ENCODE results near the gene LUC7L2. TPM values are rescaled to one million over a fixed set of nuclear protein-coding genes. Genes with fewer than 3 reads are reported as not detected.

Gene LUC7L2
- total RNA-seq, 3 donors from 2014 or later: 77.3 to 108 (median 89.8) TPM

GRCh38 chr7:139339025-139339424, 20.7 kb upstream of the LUC7L2 start:
- intact Hi-C loops (cut with DNase I; ENCODE audit: low total_unique reads): no loop called here
- H3K36me3 ChIP-seq: no peaks in the 10 kb centered on the region
- H3K9me3 ChIP-seq: no peaks in the 10 kb centered on the region
- TF ChIP-seq CTCF (IDR thresholded peaks at IDR 0.05) (no peak), POLR2AphosphoS5 (IDR thresholded peaks at IDR 0.05) (no peak), POLR2A (IDR thresholded peaks at IDR 0.05) (no peak)
- no peak overlapping the region for H3K4me3 ChIP-seq
- no peak overlapping the region for H3K27ac ChIP-seq
- peaks cover 3 to 7% of the 10 kb centered on the region in 2 donors for H3K4me1 ChIP-seq
- no peaks in the 10 kb centered on the region for H3K27me3 ChIP-seq
- DNase-seq (ENCODE audit: low spot score in 2 of 2): no peak

- intact Hi-C loops (cut with DNase I; ENCODE audit: low total_unique reads): loop anchor here (5.0 kb wide), 1 partner anchor 1337 kb away; the partner anchor contains the start of gene CREB3L2
Measured at GRCh38 chr7:139339698-139340036, 20.0 kb upstream of the LUC7L2 start.

GRCh38 chr7:139340037-139340807, 19.5 kb upstream of the LUC7L2 start:
- Histone ChIP-seq H3K27me3 (no peaks in the 10 kb centered on the region), H3K27ac (peak overlapping the region; percentile 100), H3K9me3 (no peaks in the 10 kb centered on the region), H3K36me3 (no peaks in the 10 kb centered on the region), H3K4me3 (peak overlapping the region; percentile 92 to 97 (median 93)), H3K4me1 (peaks cover 3 to 7% of the 10 kb centered on the region in 2 donors)
- TF ChIP-seq CTCF (IDR thresholded peaks at IDR 0.05) (peak; percentile 30 to 75 (median 73)), POLR2AphosphoS5 (IDR thresholded peaks at IDR 0.05) (peak; percentile 94 to 97 (median 95)), POLR2A (IDR thresholded peaks at IDR 0.05) (peak; percentile 41)
- peak; percentile 98 to 100 for DNase-seq (ENCODE audit: low spot score in 2 of 2)
- intact Hi-C loops (cut with DNase I; ENCODE audit: low total_unique reads): loop anchor here (5.0 kb wide), 1 partner anchor 1338 kb away; the partner anchor contains the start of gene CREB3L2

More at GRCh38 chr7:139339698-139340036, 20.0 kb upstream of the LUC7L2 start:
- Histone ChIP-seq H3K27me3 (no peaks in the 10 kb centered on the region), H3K36me3 (no peaks in the 10 kb centered on the region), H3K9me3 (no peaks in the 10 kb centered on the region), H3K27ac (peak overlapping the region; percentile 100), H3K4me1 (peaks cover 3 to 7% of the 10 kb centered on the region in 2 donors), H3K4me3 (peak overlapping the region; percentile 92 to 97 (median 93))
- DNase-seq (ENCODE audit: low spot score in 2 of 2): no peak
- TF ChIP-seq POLR2A (IDR thresholded peaks at IDR 0.05) (no peak), CTCF (IDR thresholded peaks at IDR 0.05) (no peak), POLR2AphosphoS5 (IDR thresholded peaks at IDR 0.05) (no peak)

- Histone ChIP-seq H3K4me1 (peaks cover 3 to 7% of the 10 kb centered on the region in 2 donors), H3K4me3 (peak overlapping the region; percentile 92 to 97 (median 93)), H3K27me3 (no peaks in the 10 kb centered on the region), H3K27ac (peak overlapping the region; percentile 100), H3K9me3 (no peaks in the 10 kb centered on the region), H3K36me3 (no peaks in the 10 kb centered on the region)
- no peak for DNase-seq (ENCODE audit: low spot score in 2 of 2)
- TF ChIP-seq POLR2A (IDR thresholded peaks at IDR 0.05): no peak
- TF ChIP-seq POLR2AphosphoS5 (IDR thresholded peaks at IDR 0.05): no peak
- no peak for TF ChIP-seq CTCF (IDR thresholded peaks at IDR 0.05)
- intact Hi-C loops (cut with DNase I; ENCODE audit: low total_unique reads): loop anchor here (5.0 kb wide), 1 partner anchor 1338 kb away; the partner anchor contains the start of gene CREB3L2
Measured at GRCh38 chr7:139340808-139341057, 19.0 kb upstream of the LUC7L2 start.

GRCh38 chr7:139341058-139341775, 18.5 kb upstream of the LUC7L2 start, which contains the start of gene FMC1:
FMC1 (plus strand) TSS chr7:139341337; CDS start chr7:139341385, 48 bp downstream.
- intact Hi-C loops (cut with DNase I; ENCODE audit: low total_unique reads): loop anchor here (5.0 kb wide), 1 partner anchor 1339 kb away; the partner anchor contains the start of gene CREB3L2
- H3K4me3 ChIP-seq: peak within 1 kb of the TSS; percentile 92 to 97 (median 93)
- DNase-seq (ENCODE audit: low spot score in 2 of 2): peak; percentile 94 to 95
- no peaks in the 10 kb centered on the region for H3K9me3 ChIP-seq
- H3K27me3 ChIP-seq: no peaks in the 10 kb centered on the region
- H3K4me1 ChIP-seq: peaks cover 3 to 7% of the 10 kb centered on the region in 2 donors
- peak; percentile 65 to 69 (median 68) for TF ChIP-seq CTCF (IDR thresholded peaks at IDR 0.05)
- TF ChIP-seq POLR2AphosphoS5 (IDR thresholded peaks at IDR 0.05): peak; percentile 74 to 92 (median 83)
- TF ChIP-seq POLR2A (IDR thresholded peaks at IDR 0.05): no peak
- H3K27ac ChIP-seq: peak within 1 kb of the TSS; percentile 100
- no peaks in the 10 kb centered on the region for H3K36me3 ChIP-seq

Data from breast epithelium (tissue), 4 donors.